HG03045 (cell line): ENCODE measurements around the gene STAC2.
"Not testable (repeated sequence)": the region's sequence is repeated elsewhere in the genome, so short reads cannot be mapped to it uniquely, and the experiment has no call there.

Source experiments
- ATAC-seq: cut with Tn5 transposase; IDR thresholded peaks from one replicate; pipeline ENCODE4 v1.9.1; 2021; ENCODE audit warnings: mild to moderate bottlenecking, moderate library complexity; ENCODE audit not compliant: unreplicated experiment

The STAC2 gene

GRCh38 chr17:39191750-39192510, 33.8 kb downstream of the STAC2 start:
- no peak for ATAC-seq

DNA sequence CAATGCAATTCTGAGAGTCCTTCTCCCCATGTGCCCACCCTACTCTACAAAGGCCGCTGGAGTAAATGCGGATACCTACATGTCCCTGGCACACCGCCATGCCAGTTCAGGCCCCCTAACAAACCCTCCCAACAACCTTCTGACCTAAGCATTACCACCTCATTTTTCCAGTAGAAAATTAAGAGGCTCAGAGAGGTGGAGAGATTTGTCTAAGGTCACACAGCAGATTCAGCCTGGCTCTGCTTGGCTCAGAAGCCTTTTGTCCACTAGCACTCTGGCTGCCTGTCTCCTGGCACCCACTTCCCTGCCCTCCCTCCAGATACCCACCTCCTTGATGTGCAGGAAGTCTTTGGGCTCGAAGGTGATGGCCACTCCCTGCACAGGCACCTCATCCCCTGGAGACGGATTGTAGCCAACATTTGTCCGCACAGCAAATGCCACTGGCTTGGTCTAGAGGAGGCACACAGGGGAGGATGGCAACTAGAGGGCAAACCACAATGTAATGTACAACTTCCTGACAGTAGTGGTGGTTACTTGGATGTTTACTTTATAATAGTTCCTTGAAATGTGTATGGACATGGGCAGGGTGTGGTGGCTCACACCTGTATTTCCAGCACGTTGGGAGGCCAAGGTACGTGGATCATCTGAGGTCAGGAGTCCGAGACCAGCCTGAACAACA, 38.5 kb downstream of the STAC2 start:
- no peak for ATAC-seq

DNA sequence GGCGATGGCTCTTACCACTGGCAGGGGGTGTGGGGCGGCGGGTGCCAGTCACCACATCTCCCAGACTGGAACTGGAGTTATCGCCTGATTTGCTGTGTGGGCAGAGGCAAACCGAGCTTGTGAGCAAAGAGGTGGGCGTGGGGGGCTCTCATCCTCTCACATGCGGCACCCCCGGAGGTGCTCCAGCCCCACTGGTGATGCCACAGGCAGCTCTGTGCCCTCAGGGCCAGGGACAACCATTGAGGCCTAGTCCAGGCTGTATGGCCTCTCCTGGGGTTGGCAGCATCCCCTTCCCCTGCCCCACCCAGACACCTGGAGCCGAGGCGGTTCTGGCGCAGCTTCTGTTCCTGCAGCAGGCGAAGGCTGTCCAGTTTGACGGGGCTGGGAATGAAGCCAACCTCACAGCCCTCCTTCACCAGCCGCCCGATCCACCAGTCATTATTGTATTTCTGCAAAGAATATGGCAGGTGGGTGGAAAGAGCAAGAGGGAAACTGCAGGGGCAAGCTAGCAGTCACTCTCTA, 39.2 kb downstream of the STAC2 start:
- ATAC-seq, result no peak

DNA sequence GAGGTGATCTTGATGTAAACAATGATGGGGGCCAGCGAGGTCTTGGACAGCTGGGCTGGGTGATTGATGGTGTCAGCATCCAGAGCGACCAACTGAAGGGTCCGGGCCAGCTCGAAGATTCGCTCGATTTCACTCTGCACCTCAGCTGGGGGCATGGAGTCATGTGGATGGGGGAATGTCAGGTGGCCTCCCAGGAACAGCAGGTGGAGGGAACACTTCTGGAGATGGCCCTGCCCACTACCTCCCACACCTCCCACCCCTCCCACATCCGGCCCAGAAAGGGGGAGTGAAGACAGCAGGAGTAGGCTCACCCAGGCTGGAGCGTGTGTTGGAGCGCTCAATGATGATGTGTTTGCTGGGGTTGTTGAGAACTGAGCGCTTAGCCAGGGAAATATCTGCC, 42.0 kb downstream of the STAC2 start:
- no peak for ATAC-seq

DNA sequence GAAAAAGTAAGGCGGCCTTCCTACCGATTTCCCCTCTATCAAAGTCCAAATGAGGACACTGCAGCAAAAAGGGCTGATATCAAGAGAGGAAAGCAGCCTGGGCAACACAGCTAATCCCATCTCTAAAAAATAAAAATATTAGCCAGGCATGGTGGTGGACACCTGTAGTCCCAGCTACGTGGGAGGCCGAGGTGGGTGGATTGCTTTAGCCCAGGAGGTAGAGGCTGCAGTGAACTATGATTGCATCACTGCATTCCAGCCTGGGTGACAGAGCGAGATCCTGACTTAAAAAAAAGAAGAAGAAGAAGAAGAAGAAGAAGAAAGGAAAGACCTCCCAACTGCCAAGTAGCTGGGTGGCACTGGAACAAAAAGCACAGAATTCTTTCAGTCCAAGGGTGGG, 42.7 kb downstream of the STAC2 start:
- ATAC-seq, result no peak

DNA sequence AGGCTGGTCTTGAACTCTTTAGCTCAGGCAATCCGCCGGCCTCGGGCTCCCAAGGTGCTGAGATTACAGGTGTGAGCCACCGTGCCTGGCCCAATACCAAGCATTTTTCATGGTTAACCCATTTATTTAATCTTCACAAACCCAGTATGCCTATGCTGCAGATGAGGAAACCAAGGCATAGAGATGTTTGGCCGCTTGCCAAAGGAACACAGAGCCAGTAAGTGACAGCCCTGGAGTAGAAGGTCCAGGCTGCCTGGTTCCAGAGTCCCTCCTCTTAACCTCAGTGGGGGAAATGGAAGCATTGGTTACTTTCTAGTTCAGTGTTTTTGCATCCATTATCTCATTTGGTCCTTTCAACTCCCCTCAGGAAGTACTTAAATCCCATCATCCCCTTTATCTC, 44.4 kb downstream of the STAC2 start:
- no peak for ATAC-seq

GRCh38 chr17:39178536-39178935, 47.2 kb downstream of the STAC2 start:
- no peak for ATAC-seq

GRCh38 chr17:39177256-39177655, 48.5 kb downstream of the STAC2 start:
- ATAC-seq, result no peak

DNA sequence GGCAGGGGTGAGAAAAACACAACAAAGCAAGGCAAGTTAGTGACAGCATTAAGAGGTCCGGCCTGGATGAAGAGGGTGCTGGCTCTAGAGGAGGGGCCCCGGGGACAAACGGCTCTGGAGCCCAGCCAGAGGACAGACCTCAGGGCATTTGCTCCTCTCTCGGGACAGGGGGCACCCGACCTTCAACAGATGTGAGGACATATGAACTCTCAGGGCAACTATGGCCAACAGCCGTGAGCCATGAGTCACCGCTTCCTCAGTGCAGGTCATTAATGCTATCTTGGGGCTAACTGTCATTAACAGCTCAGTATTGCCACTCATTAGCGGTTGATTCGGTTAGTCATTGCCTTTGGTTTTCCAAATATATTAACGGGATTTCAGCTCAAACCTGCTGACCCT, 50.1 kb downstream of the STAC2 start:
- ATAC-seq, result no peak

DNA sequence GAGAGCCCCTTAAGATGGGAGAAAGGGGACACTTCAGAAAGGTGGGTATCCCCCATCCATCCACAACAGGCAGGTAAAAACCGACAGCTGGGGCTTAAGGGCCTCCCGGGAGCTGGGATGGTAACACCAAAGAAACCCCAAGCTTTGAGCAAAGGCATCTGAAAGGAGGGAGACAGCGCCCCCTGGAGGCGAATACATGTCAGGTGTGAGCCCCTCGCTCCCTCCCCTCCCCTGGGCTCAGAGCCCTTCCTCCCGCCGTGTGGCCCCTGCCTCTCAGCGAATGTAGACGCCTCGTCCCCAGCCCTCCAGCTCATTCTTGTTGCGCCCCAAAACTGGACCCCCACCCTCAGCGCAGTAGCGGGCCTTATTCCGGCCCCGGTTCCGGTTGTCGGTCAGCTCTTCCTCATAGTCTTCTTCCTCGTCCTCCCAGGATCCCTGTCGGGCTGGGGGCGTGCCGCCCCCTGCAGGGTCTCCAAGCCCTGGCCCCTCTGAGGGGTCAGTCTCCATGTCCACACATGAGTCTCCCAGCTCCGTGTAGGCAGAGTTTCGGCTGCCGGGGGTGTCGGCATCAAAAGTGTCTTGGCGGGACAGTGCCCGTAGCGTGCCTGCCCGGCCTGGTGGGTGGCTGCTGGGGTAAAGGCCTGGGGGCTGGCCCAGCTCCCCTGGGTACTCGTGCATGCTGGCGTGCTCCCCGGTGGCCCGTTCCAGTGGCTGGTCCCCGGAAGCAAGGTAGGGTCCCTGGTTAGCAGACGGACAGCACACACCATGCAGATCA, 50.6 kb downstream of the STAC2 start:
- ATAC-seq, result no peak

DNA sequence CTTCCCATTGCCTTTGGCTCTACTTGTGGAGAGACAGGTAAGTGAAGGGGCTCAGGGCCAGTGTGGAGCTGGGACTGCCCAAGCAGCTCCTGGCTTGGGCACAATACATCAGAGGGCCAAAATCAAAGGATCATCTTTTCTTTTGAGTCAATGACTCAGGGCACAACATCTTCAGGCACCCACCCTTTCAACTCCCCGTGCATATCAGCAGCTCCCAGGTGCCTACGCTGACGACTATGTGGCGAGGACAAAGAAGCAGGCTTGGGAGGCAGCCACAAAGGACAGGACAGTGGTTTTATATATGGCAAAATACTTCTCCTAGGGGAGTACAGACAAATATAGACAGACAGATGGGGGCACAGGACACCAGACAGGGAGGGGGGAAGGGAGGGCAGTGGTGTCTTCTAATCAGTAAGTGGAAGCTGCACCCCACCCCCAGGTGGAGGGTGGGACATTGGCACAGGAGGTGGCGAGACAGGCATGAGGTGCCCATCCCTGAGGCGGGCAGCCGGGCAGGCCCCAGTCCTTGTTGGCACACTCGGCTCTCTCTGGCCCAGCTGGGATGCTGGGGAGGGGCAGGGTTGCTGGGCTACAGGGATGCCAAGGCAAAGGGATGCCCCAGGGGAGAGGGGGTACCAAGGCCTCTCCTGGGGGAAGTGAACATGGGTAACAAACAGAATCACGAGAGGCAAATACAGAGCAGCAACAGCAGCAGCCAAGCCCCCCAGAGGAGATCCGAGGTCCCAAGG, 52.0 kb downstream of the STAC2 start:
- no peak for ATAC-seq

GRCh38 chr17:39173080-39173479, 52.7 kb downstream of the STAC2 start:
- no peak for ATAC-seq

DNA sequence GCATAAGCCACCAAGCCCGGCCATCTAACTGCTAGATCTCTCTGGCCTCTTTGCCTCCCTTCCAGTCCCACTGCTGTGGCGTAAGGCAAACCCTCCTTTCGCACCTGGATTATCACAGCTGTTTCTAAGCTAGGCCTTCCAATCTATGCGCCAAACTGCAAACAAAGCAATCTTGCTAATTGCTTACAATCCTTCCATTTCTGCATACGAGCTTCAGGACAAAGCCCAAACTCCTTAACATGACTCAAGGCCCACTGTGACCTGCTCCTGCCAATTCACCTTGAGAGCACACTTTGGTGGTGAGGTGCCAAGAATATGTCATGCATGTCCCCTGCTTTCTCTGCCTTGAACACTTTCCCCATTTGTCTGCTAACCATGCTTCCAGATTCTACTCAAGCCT, 53.8 kb downstream of the STAC2 start:
- no peak for ATAC-seq

DNA sequence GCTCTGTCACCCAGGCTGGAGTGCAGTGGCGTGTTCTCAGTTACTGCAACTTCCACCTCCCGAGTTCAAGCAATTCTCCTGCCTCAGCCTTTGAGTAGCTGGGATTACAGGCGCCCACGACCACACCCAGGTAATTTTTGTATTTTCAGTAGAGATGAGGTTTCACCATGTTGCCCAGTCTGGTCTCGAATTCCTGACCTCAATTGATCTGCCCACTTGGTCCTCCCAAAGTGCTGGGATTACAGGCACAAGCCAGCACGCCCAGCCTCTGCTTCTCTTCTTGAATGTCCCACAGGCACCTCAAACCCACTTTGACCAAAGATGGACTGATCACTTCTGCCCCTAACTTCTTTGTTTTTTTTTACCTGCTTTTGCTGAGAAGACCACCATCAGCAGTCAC, 55.2 kb downstream of the STAC2 start:
- ATAC-seq, result no peak

DNA sequence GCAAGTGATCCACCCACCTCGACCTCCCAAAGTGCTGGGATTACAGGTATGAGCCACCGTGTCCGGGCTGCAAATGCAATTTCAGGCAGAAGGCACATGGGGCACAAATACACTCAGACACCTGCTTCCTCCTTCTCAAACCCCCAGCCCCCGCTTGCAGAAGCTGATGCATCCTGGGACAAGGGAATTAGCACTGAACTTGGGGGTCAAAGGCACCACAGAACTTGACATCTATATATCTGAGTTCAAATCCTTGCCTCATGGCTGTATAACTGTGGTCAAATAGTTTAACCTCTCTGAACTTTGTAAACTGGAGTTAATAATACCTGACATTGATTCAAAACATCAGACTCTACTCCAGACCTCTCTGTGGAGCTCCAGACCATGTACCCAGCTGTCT, 55.6 kb downstream of the STAC2 start:
- no peak for ATAC-seq

GRCh38 chr17:39169518-39169917, 56.2 kb downstream of the STAC2 start:
- ATAC-seq, result no peak

DNA sequence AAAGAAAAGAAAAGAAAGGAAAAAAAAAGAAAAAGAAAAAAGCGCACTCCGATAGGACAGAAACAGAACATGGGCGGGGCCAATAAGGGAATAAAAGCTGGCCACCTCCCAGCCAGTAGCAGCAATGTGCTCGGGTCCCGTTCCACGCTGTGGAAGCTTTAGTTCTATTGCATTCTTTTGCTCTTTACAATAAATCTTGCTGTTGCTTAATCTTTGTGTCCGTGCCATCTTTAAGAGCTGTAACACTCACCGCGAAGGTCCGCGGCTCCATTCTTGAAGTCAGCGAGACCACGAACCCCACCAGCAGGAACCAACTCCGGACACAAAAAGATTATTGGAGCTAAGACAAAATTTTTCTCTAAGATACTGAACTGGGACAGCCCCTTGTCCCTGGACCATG, 56.6 kb downstream of the STAC2 start:
- no peak for ATAC-seq

- ATAC-seq, result not testable (repeated sequence)
These were observed 57.2 kb downstream of the STAC2 start for GRCh38 chr17:39168503-39168902.

DNA sequence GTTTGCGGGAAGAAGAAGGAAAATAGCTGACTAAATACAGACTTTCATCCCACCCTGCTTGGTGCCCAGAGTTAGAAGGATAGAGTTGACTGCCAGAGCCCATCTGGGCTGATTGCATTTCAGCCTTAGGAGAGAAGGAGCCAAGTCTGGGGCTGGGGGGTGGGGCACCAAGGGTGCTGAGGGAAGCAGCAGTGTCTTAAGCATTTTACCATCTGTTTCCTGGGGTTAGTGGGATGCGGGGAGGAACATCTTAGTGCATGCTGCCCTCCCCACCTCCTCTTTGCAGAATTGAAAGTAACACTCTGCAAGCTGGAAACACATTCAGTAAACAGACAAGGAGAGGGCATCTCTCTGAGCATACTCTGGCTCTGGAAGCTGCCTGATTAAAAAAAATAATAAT, 58.3 kb downstream of the STAC2 start:
- ATAC-seq, result no peak

DNA sequence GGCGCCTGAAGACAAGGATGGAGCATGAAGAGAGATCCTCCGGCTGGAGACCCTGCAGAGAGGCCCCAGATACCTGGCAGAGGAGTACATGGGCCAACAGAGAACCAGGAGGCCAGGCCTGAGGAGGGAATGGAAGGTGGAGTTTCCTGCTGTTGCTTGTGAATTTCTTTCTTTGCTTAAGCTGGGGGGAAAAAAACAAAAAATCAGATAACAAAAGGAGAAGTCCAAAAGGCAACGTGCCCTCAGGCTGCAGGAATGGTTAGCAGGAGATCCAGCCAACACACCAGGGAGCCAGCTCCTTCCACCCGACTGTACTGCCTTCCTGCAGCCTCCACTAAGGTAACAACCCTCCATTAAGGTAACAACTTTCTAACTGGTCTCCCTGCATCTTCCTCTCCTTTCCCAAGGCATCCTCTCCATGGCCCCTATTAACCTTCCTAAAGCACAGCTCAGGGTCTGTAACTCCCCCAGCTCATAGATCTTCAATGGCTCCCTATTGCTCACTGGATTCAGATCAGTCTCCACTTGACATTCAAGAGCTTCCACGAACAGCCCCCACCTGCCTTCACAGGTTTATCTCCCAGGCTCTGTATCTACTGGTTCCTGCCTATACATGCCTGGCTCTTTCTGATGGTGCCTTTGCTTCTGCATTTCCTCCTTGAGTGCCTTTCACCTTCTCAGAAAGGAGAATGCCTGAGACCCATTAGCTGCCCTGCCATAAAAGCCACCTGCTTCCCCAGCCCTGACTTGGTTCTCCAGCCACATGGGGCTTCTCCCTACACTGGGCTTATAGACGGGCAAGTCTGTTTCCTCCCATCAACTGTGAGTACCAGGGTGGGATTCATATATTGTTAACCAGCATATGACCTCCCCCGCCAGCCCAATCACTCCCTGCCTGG, 59.1 kb downstream of the STAC2 start:
- no peak for ATAC-seq
